NCI-H128 (cell line): Measurements from ENCODE around the gene CD2AP.
"Not testable (repeated sequence)": the region's sequence is repeated elsewhere in the genome, so short reads cannot be mapped to it uniquely, and the experiment has no call there.

Source experiments
- DNase-seq: peaks from one replicate; lab custom pipeline; 2025; ENCODE audit not compliant: unreplicated experiment; lab: John Stamatoyannopoulos, UW

Gene CD2AP

DNA sequence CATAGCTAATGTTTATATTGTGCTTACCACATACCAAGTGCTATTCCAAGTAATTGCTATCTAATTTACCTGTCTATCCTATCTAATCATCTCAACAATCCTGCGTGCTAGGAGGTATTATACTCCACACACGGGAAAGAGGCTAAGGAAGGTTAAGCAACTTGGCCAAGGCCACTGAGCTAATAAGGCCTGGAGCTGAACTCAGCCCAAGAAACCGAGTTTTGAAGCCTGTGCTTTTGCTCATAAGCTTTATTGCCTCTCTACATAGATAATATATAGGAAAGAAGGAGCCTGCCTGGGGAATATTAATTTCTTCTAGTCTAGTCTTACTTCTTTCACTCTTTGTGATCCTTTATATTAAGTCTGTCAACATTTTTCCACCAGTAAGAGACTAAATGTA, 153.0 kb downstream of the CD2AP start:
- no peak for DNase-seq

DNA sequence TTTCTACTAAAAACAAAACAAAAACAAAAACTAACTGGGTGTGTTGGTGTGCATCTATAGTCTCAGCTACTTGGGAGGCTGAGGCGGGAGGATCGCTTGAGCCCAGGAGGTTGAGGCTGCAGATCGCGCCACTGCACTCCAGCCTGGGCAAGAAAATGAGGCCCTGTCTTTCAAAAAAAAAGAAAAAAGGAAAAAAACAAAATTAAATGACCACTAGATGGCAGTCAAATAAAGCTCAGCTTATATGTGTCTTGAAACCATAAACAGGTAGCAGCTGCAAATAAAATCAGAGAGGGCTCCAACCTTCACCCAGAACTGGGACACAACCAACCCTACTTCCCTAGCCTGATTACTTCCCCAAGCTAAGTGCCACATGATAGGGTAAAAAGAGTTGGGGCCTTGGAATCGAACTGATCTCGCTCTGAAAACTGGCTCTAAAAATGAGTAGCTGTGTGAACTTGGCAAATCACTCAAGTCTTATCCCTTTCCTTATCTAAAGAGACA, 153.7 kb downstream of the CD2AP start:
- no peak for DNase-seq

GRCh38 chr6:47631797-47632196, 154.2 kb downstream of the CD2AP start:
- DNase-seq, result no peak

DNA sequence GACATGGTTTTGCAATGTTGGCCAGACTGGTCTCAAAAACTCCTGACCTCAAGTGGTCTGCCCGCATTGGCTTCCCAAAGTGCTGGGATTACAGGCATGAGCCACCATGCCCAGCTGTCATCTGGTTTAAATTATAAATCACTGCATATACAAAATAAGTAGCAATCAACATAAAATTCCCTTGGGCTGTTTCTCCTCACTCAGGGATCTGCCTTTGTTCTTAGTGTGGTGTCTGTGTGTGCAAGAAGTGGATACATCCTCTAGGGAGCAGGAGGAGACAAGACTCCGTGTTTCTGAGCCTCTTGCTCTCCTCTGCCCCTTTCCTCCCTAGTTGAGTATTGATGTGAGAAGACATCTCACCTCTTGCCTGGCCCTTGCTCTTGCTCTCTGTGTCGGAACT, 155.6 kb downstream of the CD2AP start:
- DNase-seq, result no peak

- DNase-seq, result no peak
These were observed 156.8 kb downstream of the CD2AP start for GRCh38 chr6:47634210-47635047.

- DNase-seq, result no peak
These were observed 169.1 kb downstream of the CD2AP start for GRCh38 chr6:47646689-47647088.

DNA sequence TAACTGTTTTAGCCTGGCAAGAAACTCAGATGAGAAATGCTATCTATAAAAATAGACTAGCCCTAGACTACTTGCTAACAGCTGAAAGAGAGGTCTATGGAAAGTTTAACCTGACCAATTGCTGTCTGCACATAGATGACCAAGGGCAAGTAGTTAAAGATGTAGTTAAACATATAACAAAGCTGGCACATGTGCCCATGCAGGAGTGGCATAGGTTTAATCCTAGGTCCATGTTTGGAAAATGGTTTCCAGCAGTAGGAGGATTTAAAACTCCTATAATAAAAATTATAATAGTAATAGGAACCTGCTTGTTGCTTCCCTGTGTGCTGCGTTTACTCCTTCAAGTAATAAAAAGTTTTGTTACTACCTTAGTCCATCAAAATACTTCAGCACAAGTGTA, 169.6 kb downstream of the CD2AP start:
- DNase-seq, result no peak

DNA sequence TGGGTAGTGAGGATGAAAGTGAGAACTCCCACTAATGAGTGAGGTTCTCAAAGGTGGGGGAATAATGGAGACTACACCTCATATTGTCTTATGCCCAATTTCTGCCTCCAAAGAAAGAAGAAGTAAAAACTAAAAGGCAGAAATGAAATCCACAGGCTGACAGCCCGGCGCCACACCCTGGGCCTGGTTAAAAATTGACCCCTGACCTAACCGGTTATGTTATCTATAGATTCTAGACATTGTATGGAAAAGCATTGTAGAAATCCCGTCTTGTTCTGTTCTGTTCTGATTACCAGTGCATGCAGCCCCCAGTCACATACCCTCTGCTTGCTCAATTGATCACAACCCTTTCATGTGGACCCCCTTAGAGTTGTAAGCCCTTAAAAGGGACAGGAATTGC, 170.0 kb downstream of the CD2AP start:
- not testable (repeated sequence) for DNase-seq

GRCh38 chr6:47648031-47648430, 170.4 kb downstream of the CD2AP start:
- no peak for DNase-seq

- no peak for DNase-seq
These were observed 173.2 kb downstream of the CD2AP start for GRCh38 chr6:47650553-47651432.

GRCh38 chr6:47651505-47651944, 173.9 kb downstream of the CD2AP start:
- DNase-seq, result no peak

- no peak for DNase-seq
These were observed 176.1 kb downstream of the CD2AP start for GRCh38 chr6:47653706-47654105.

DNA sequence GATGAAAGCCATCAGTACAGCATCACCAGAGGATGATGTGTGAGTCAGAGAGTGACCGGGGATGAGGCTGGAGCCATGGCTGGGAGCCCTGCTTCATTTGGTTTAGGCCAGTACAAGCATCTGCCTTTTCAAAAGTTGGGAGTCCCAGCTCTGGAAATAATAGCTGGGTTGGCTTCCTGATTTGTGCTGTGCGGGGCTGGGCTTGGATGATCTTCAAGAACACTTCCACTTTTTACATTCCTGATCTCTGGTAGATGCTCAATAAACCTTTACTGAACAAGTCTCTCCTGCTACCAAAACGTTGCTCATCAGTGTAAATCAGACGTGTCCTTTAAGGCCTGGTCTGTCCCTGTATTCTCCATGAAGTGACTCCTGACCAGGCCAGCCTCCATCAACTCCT, 176.7 kb downstream of the CD2AP start:
- DNase-seq, result no peak

GRCh38 chr6:47655719-47656595, 178.4 kb downstream of the CD2AP start:
- no peak for DNase-seq

GRCh38 chr6:47661960-47662359, 184.4 kb downstream of the CD2AP start:
- DNase-seq, result no peak

DNA sequence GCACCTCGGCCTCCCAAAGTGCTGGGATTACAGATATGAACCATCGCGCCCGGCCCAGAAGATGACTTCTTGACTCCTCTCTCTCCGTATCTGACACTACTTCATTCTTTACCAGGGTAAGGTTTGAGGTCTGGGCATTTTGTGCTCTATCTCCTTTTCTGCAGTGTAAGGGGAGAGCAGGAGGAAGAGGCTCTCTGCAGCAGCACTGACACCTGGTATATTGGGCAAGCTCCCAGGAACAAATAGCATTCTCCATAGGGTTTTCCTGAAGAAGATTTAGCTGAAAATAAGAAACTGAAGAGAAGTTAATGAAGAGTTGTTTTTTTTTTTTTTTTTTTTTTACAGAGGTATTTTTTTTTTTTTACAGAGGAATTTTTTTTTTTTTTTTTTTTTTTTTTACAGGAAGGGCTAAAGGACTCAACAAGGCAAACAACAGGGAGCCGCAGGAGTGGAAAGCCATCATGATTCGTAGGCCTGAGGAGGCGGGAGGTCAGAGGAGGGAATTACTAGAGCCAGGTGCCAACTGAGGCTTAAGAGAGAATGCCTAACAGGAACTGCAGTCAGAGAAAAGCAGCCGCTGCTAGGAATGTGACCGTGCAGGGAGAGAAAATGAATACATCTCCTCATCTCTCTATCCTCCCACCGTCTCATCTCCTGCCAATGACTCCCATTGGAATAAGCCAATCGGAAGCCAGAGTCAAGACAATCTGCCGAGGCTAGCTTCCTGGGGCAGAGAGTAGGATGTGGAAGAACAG, 186.1 kb downstream of the CD2AP start:
- DNase-seq, result no peak

GRCh38 chr6:47665112-47665511, 187.5 kb downstream of the CD2AP start:
- no peak for DNase-seq

GRCh38 chr6:47669684-47670513, 192.3 kb downstream of the CD2AP start:
- no peak for DNase-seq

DNA sequence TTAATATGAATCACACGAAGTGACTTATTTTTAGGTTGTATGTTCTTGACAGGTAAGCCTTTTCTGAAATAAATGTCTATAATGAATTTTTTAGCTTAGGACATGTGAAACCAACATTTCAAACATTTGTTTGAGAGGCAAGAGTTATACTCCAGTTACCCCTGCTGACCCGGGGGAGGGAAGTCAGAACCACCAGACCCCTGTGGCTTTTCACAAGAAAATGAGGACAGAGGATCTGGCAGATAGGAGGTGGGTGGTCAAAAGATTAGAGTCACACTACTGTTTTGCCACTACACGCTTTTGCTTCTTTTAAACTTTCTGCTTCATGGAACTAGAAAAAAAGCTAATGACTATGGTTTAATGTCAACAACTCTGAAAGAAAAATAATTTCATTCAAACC, 193.3 kb downstream of the CD2AP start:
- no peak for DNase-seq
